ENCODE results near the gene OR9G4. TPM values are rescaled to one million over a fixed set of nuclear protein-coding genes. Genes with fewer than 3 reads are reported as not detected.
A peak's percentile ranks its signal among the peaks of the same experiment; 100 is the strongest.

Gene OR9G4
- total RNA-seq: not detected

- TF ChIP-seq POLR2A (IDR thresholded peaks at IDR 0.05): no peak
- TF ChIP-seq, protein P1, sequence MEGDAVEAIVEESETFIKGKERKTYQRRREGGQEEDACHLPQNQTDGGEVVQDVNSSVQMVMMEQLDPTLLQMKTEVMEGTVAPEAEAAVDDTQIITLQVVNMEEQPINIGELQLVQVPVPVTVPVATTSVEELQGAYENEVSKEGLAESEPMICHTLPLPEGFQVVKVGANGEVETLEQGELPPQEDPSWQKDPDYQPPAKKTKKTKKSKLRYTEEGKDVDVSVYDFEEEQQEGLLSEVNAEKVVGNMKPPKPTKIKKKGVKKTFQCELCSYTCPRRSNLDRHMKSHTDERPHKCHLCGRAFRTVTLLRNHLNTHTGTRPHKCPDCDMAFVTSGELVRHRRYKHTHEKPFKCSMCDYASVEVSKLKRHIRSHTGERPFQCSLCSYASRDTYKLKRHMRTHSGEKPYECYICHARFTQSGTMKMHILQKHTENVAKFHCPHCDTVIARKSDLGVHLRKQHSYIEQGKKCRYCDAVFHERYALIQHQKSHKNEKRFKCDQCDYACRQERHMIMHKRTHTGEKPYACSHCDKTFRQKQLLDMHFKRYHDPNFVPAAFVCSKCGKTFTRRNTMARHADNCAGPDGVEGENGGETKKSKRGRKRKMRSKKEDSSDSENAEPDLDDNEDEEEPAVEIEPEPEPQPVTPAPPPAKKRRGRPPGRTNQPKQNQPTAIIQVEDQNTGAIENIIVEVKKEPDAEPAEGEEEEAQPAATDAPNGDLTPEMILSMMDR (IDR thresholded peaks at IDR 0.05 in 4 of 5, conservative IDR thresholded peaks at IDR 0.05 in 1 of 5): no peak
- in situ Hi-C loops (cut with MboI; ENCODE audit: low sequenced_read_pairs in 4 of 4): no loop called here
- Histone ChIP-seq H3K9me3 (no peaks in the 10 kb centered on the region), H3K27ac (no peak within 1 kb of the TSS), H3K4me1 (no peaks in the 10 kb centered on the region), H3K4me3 (no peak within 1 kb of the TSS), H3K36me3 (no peaks in the 10 kb centered on the region), H3K27me3 (no peaks in the 10 kb centered on the region)
- intact Hi-C loops (cut with DNase I; ENCODE audit: low total_unique reads): no loop called here
- no peak for DNase-seq
- no peak for ATAC-seq
These were observed at the start of gene OR9G4 for GRCh38 chr11:56748597-56748996. Gene OR9G4 (minus strand): TSS chr11:56748697. CDS start chr11:56743766, 4,931 bp downstream.

- in situ Hi-C loops (cut with MboI; ENCODE audit: low sequenced_read_pairs in 4 of 4): loop anchor here in 1 of 4 donors (25.0 kb wide), 1 partner anchor 846 kb away; the partner anchor contains the start of gene OR5I1
- intact Hi-C loops (cut with DNase I; ENCODE audit: low total_unique reads): no loop called here
- H3K27ac ChIP-seq: no peak overlapping the region
- no peaks in the 10 kb centered on the region for H3K27me3 ChIP-seq
- TF ChIP-seq, protein P1 (IDR thresholded peaks at IDR 0.05 in 4 of 5, conservative IDR thresholded peaks at IDR 0.05 in 1 of 5): peak in 3 of 5 experiments; percentile 29 to 57 (median 35)
- TF ChIP-seq POLR2A (IDR thresholded peaks at IDR 0.05): no peak
- DNase-seq (no peak), ATAC-seq (no peak)
- no peaks in the 10 kb centered on the region for H3K4me1 ChIP-seq
- H3K36me3 ChIP-seq: no peaks in the 10 kb centered on the region
- no peaks in the 10 kb centered on the region for H3K9me3 ChIP-seq
- no peak overlapping the region for H3K4me3 ChIP-seq
These were observed 35.0 kb upstream of the OR9G4 start for GRCh38 chr11:56783448-56784041.

GRCh38 chr11:56782167-56782847, 33.8 kb upstream of the OR9G4 start:
- Histone ChIP-seq H3K4me1 (no peaks in the 10 kb centered on the region), H3K9me3 (no peaks in the 10 kb centered on the region), H3K36me3 (no peaks in the 10 kb centered on the region), H3K27me3 (no peaks in the 10 kb centered on the region), H3K27ac (no peak overlapping the region), H3K4me3 (no peak overlapping the region)
- intact Hi-C loops (cut with DNase I; ENCODE audit: low total_unique reads): no loop called here
- DNase-seq (no peak), ATAC-seq (no peak)
- in situ Hi-C loops (cut with MboI; ENCODE audit: low sequenced_read_pairs in 4 of 4): loop anchor here in 1 of 4 donors (25.0 kb wide), 1 partner anchor 845 kb away; the partner anchor contains the start of gene OR5I1
- TF ChIP-seq POLR2A (IDR thresholded peaks at IDR 0.05): no peak
- TF ChIP-seq, protein P1 (IDR thresholded peaks at IDR 0.05 in 4 of 5, conservative IDR thresholded peaks at IDR 0.05 in 1 of 5): no peak

DNA sequence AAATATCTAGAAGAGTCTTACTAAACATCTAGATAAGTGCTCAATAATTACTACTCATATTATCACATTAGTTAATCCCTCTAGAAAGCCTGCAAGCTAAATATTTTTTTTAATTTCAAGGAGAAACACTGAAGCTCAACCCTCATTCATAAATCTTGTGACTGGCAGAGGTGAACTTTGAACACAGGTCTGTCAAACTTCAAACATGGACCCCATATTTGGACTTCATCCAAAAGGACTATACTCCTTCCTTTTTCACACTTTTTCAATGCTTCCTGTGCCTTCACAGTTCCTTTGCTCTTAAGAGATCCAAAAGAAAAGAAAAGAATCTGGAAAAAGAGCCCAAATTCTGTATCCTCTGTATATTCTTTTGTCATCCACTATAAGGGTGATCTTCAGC, 28.3 kb upstream of the OR9G4 start:
- DNase-seq (no peak), ATAC-seq (no peak)
- H3K27me3 ChIP-seq: no peaks in the 10 kb centered on the region
- in situ Hi-C loops (cut with MboI; ENCODE audit: low sequenced_read_pairs in 4 of 4) (loop anchor here in 1 of 4 donors (25.0 kb wide), 1 partner anchor 840 kb away; the partner anchor contains the start of gene OR5I1), intact Hi-C loops (cut with DNase I; ENCODE audit: low total_unique reads) (no loop called here)
- H3K4me1 ChIP-seq: no peaks in the 10 kb centered on the region
- no peak for TF ChIP-seq POLR2A (IDR thresholded peaks at IDR 0.05)
- TF ChIP-seq, protein P1 (IDR thresholded peaks at IDR 0.05 in 4 of 5, conservative IDR thresholded peaks at IDR 0.05 in 1 of 5): no peak
- no peak overlapping the region for H3K27ac ChIP-seq
- H3K9me3 ChIP-seq: no peaks in the 10 kb centered on the region
- no peak overlapping the region for H3K4me3 ChIP-seq
- H3K36me3 ChIP-seq: no peaks in the 10 kb centered on the region
